Measurements from ENCODE around the gene FYN.
"Not testable (repeated sequence)": the region's sequence is repeated elsewhere in the genome, so short reads cannot be mapped to it uniquely, and the experiment has no call there.

FYN gene

DNA sequence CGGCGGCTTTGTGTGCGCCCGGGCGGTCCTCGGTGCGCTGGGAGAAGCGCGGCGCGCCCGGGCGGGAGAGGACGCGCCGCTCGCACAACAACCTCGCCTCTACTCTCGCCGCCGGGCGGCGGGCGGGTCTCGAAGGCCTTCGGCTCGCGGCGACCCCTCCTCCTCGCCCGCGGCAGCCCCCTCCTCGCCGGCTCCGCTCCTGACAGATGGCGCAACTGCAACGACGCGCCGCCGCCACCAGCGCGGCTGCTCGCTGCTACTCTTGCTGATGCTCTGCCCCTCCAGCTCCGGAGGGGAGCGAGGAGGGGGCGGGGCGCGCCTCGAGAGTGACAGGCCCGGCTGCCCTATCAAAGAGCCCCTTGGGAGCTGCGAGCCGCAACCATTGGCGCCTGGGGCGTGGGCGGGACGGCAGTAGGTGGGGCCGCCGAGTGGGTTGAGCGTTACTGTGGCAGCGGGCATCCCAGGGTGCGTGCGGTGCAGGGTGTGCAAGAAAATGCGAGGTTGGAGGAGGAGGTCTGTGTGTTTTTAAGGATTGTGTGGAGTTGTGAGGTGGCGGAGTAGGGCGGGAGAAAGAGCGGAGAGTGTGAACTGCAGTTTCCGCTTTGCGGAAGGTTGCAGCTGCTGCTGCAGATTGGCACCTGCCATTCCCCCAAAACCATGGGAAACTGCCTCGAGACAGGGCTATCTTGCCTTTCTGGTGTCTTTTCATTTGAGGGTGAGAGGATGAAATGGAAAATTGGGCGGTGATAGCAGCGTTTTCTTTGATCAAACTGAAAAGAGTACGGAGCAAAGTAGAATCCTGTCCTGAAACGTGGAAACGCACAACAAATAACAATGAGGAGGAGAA lies at the start of gene FYN:
FYN (minus strand) TSS at position 275 of the 847 bp plus-strand sequence. CDS start 153,401 bp downstream, outside the sequence.
- Mint-ChIP-seq H3K4me3 (peak within 1 kb of the TSS; percentile 99), H3K27me3 (peaks cover 4% of the 10 kb centered on the region), H3K27ac (peak within 1 kb of the TSS; percentile 96), H3K4me1 (peaks cover 53% of the 10 kb centered on the region), H3K9me3 (no peaks in the 10 kb centered on the region), H3K36me3 (peaks cover 22% of the 10 kb centered on the region)
- DNase-seq: peak; percentile 99
- CTCF ChIA-PET: interaction anchor here (0.9 to 1.7 kb wide), 10 partner anchors 30 to 165 kb away, joined by 3 to 12 read pairs (median 4); no protein-coding TSS in a partner anchor

DNA sequence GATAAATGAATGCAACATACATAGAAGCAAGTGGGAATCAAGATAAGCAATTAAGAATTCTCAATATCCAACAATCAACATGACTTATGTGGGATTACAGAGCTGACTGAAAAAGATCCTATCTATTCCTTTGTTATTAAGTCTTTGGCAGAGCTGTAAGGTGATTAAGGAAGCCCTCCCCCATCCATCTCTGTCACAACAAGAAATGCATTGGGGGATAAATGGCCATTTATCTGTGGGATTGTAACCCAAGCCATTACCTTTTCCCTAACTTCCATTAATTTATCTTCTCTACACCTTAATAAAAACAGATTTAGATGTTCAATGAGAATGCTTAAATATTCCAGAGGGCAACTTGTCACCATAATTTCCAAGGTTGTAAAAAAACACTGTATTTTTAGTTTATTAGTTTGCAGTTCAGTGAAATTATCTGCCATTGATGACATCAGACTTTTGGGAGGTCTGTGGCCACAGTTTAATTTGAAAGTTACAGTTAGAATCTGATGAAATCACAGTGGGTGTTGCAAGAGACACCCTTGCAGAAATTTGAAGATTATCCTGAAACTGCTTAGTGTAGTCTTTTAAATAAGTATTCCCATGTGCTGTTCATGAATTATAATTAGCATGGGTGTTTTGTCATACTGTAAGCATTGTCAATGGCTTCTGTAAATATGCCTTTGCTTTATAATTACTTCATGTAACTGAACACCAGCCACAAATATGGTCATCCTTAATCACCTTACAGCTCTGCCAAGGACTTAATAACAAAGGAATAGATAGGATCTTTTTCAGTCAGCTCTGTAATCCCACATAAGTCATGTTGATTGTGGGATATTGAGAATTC lies 49.4 kb upstream of the FYN start:
- H3K27ac Mint-ChIP-seq: no peak overlapping the region
- no peak for DNase-seq
- no peaks in the 10 kb centered on the region for H3K9me3 Mint-ChIP-seq
- peaks cover 13% of the 10 kb centered on the region for H3K4me1 Mint-ChIP-seq
- H3K27me3 Mint-ChIP-seq: peaks cover 13% of the 10 kb centered on the region
- H3K36me3 Mint-ChIP-seq: peaks cover 1% of the 10 kb centered on the region
- CTCF ChIA-PET: no interaction called here
- no peak overlapping the region for H3K4me3 Mint-ChIP-seq

DNA sequence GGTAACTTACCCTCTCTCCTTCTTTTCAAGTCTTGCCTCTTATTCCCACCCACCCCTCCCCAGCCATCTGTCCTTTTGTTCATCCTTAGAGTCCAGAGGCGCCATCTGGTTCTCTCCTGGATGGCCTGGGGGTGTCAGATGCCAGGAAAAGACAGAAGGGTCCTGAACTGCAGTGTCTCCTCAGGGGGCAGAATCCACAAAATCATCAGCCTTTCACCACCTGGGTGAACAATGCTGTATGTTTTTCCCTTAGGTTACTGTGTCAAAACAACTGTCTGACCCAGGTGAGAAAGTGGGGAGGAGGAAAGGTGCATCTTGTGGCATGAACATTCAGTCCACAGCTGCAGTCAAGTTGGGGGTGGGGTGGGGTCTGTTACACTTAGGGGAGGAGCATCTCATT lies 47.9 kb upstream of the FYN start:
- no peak for DNase-seq
- Mint-ChIP-seq H3K36me3 (peaks cover 1% of the 10 kb centered on the region), H3K27ac (no peak overlapping the region), H3K9me3 (no peaks in the 10 kb centered on the region), H3K4me3 (no peak overlapping the region), H3K4me1 (peaks cover 13% of the 10 kb centered on the region), H3K27me3 (peaks cover 13% of the 10 kb centered on the region)
- CTCF ChIA-PET: interaction anchor here (0.6 kb wide), 1 partner anchor 198 kb away, joined by 3 read pairs; no protein-coding TSS in a partner anchor

DNA sequence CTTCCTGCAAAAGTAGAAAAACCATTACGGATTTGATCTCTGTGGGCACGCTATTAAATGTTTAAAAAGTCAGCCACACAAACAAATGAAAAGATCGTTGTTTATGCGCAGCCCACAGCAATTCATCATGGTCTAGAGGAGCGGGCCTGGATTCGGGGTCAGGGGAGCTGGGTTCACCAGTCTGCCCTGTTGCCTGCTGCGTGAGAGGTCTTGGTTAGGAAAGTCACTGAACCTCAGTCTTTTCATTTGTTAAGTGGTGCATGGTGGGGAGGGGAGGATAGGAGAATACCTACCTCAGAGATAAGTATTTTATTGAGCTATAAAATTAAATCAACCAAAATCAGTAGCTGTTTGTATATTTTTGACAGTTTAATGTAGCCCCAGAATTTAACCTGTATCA lies 47.3 kb upstream of the FYN start:
- CTCF ChIA-PET: interaction anchor here (0.6 kb wide), 1 partner anchor 198 kb away, joined by 3 read pairs; no protein-coding TSS in a partner anchor
- Mint-ChIP-seq H3K9me3 (no peaks in the 10 kb centered on the region), H3K36me3 (peaks cover 1% of the 10 kb centered on the region), H3K4me1 (peaks cover 13% of the 10 kb centered on the region), H3K4me3 (no peak overlapping the region), H3K27me3 (peaks cover 13% of the 10 kb centered on the region), H3K27ac (no peak overlapping the region)
- DNase-seq: no peak

DNA sequence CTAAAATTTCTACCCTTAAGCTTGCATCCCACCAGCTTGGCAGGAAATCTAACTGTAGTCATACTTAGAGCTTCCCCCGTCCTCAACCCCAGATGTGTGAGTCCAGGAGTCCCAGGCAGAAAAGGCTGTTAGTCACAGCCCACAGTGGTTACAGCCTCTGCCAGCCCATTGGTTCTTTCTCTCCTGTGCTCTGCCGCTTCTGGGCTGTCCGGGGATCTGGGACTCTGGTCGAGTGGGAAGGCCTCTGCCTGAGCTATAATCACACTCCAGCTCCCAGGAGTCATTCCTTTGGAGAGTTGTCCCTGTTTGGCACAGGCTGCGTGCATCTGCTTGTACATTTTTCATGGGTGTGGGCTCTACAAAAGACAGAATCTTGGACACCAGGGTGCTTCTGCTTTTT lies 45.6 kb upstream of the FYN start:
- H3K27me3 Mint-ChIP-seq: peaks cover 16% of the 10 kb centered on the region
- H3K27ac Mint-ChIP-seq: no peak overlapping the region
- no peak for DNase-seq
- H3K36me3 Mint-ChIP-seq: no peaks in the 10 kb centered on the region
- CTCF ChIA-PET: interaction anchor here (1.4 kb wide), 1 partner anchor 10 kb away, joined by 3 read pairs; no protein-coding TSS in a partner anchor
- H3K4me1 Mint-ChIP-seq: peaks cover 7% of the 10 kb centered on the region
- no peak overlapping the region for H3K4me3 Mint-ChIP-seq
- H3K9me3 Mint-ChIP-seq: no peaks in the 10 kb centered on the region

DNA sequence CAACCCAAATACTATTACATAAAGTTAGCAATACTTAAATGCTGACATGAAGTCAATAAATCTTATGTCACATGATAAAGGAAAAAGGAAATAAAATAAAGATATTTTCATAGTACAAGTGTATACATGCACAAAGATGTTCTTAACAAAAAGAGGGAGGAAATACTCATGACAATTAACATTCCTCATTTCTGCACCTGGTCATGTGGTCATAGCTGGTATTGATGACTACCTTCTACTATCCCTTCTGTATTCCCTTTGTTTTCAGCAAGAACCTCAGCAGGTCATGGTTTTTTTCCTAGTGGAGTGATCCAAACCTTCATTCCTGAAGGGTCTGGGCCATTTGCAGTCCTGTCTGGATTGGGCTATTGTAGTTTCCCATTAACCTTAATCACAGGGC lies 43.5 kb upstream of the FYN start:
- Mint-ChIP-seq H3K27me3 (peaks cover 16% of the 10 kb centered on the region), H3K4me1 (no peaks in the 10 kb centered on the region), H3K4me3 (no peak overlapping the region), H3K36me3 (no peaks in the 10 kb centered on the region), H3K9me3 (no peaks in the 10 kb centered on the region), H3K27ac (no peak overlapping the region)
- CTCF ChIA-PET: no interaction called here
- DNase-seq: no peak

DNA sequence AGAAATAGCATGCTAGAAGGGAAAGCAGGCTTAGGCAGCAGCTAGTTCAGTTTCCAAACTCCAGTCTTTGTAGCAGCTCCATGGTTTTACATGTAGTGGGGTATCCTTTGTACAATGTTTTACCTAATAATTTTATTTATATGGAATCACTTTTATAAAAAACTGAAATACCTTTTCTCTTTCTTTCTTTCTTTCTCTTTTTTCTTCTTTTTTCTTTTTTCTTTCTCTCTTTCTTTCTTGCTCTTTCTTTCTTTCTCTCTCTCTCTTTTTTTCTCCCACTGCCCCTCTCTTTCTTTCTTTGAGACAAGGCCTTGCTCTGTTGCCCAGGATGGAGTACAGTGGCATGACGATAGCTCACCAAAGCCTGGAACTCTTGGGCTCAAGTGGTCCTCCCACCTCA lies 41.4 kb upstream of the FYN start:
- Mint-ChIP-seq H3K9me3 (no peaks in the 10 kb centered on the region), H3K4me3 (no peak overlapping the region), H3K36me3 (no peaks in the 10 kb centered on the region), H3K4me1 (no peaks in the 10 kb centered on the region), H3K27me3 (peaks cover 13% of the 10 kb centered on the region), H3K27ac (no peak overlapping the region)
- no peak for DNase-seq
- CTCF ChIA-PET: no interaction called here

DNA sequence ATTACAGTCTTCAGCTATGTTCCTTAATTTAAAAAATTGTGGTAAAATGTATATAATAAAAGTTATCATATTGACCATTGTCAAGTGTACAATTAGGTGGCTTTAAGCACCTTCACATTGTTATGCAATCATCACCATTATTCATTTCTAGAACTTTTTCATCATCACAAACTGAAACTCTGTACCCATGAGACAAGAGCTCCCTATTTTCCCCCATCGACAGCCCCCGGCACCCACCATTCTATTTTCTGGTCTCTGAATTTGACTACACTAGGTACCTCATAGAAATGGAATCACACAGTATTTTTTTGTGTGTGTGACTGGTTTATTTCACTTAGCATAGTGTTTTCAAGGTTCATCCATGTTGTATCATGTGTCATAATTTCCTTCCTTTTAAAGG lies 39.7 kb upstream of the FYN start:
- no peak for DNase-seq
- Mint-ChIP-seq H3K4me1 (no peaks in the 10 kb centered on the region), H3K27me3 (peaks cover 3% of the 10 kb centered on the region), H3K27ac (no peak overlapping the region), H3K4me3 (no peak overlapping the region), H3K36me3 (no peaks in the 10 kb centered on the region), H3K9me3 (no peaks in the 10 kb centered on the region)
- CTCF ChIA-PET: no interaction called here

DNA sequence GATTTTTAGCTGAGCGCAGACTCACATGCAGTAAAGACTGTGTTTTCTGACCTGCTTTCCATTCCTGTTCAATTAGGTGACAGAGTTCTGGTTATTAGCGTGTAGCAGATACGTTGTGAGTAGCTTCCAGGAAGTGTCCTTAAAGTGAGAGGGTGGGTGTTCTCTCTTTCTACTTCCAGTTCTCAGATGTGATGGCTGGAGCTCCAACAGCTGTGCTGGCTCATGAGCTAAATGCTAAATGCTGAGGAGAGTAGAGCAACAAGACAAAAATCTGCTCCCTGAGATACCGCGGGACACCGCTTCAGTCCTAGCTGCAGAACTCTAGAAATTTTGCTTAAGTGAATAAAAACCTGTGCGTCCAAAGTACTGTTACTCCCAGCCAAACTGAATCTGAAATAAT lies 38.2 kb upstream of the FYN start:
- Mint-ChIP-seq H3K27ac (no peak overlapping the region), H3K36me3 (no peaks in the 10 kb centered on the region)
- CTCF ChIA-PET: no interaction called here

DNA sequence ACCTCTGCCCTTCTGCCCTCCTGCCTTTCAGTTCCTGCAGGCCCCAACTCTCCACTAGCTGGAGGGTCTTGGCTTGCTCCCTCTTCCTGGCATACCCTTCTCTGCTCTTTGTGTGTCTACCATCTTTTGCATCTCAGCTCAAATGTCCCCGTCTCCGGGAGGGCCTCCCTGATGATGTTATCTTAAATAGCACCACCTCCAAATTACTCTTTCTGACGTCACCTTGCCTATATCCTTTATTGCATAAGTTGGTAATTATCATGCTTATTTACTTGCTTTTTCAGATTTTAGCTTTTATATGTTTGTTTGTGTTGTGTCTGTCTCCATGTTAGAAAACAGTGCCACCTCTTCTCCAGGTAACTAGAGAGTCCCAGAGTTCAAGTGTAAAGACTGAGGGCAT lies 36.0 kb upstream of the FYN start:
- Mint-ChIP-seq H3K36me3 (no peaks in the 10 kb centered on the region), H3K9me3 (no peaks in the 10 kb centered on the region), H3K27ac (no peak overlapping the region), H3K4me1 (no peaks in the 10 kb centered on the region), H3K27me3 (peaks cover 3% of the 10 kb centered on the region), H3K4me3 (no peak overlapping the region)
- CTCF ChIA-PET: no interaction called here
- DNase-seq: no peak

More for the DNA sequence above, 38.2 kb upstream of the FYN start:
- no peaks in the 10 kb centered on the region for H3K9me3 Mint-ChIP-seq
- no peak overlapping the region for H3K4me3 Mint-ChIP-seq
- peaks cover 6% of the 10 kb centered on the region for H3K27me3 Mint-ChIP-seq
- DNase-seq: no peak
- H3K4me1 Mint-ChIP-seq: no peaks in the 10 kb centered on the region

DNA sequence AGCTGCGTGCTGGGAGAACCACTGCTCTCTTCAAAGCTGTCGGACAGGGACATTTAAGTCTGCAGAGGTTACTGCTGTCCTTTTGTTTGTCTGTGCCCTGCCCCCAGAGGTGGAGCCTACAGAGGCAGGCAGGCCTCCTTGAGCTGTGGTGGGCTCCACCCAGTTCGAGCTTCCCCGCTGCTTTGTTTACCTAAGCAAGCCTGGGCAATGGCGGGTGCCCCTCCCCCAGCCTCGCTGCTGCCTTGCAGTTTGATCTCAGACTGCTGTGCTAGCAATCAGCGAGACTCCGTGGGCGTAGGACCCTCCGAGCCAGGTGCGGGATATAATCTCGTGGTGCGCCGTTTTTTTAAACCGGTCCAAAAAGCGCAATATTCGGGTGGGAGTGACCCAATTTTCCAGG lies 35.1 kb upstream of the FYN start:
- H3K4me1 Mint-ChIP-seq, H3K27me3 Mint-ChIP-seq, H3K9me3 Mint-ChIP-seq, H3K4me3 Mint-ChIP-seq, CTCF ChIA-PET, DNase-seq, H3K27ac Mint-ChIP-seq, H3K36me3 Mint-ChIP-seq: not testable (repeated sequence)

DNA sequence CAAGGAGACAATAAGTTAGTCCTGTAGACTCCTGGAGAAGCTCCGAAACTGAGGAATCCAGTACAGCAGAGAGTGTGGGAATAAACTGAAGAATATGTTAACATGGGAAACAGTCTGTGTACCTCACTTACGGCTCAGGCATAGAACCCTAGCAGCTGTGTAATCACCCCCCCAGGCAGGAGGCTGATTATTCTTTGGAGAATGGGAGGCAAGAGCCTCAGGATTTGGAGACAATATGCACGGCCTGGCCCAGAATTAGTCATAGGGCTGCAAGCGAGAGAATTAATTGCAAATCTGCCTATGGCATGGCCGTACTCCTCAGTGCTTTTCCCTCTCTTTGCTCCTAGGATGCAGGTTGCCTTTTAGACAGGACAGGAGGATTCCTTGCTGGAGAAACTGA lies 27.5 kb upstream of the FYN start:
- H3K27me3 Mint-ChIP-seq: no peaks in the 10 kb centered on the region
- no peaks in the 10 kb centered on the region for H3K4me1 Mint-ChIP-seq
- H3K9me3 Mint-ChIP-seq: no peaks in the 10 kb centered on the region
- CTCF ChIA-PET: no interaction called here
- DNase-seq: no peak
- H3K36me3 Mint-ChIP-seq: peaks cover 3% of the 10 kb centered on the region
- no peak overlapping the region for H3K4me3 Mint-ChIP-seq
- no peak overlapping the region for H3K27ac Mint-ChIP-seq

DNA sequence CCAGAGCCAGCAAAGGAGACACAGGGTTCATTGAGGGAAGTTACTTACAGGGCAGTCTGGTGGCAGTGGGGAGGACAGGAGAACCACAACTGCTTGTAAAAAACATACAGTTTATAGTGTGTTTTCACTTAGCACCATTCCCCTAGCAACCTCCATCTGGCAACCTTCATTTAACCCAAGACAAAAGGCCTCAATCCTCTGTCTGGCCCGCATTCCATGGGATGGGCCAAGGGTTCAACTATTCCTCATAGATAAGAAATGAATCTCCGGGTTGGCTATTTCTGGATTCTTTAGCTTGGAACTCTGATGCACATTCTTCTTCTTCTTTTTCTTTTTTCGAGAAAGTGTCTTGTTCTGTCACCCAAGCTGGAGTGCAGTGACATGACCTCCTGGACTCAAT lies 26.3 kb upstream of the FYN start:
- Mint-ChIP-seq H3K27me3 (no peaks in the 10 kb centered on the region), H3K4me3 (no peak overlapping the region), H3K36me3 (peaks cover 3% of the 10 kb centered on the region), H3K4me1 (no peaks in the 10 kb centered on the region), H3K27ac (no peak overlapping the region), H3K9me3 (no peaks in the 10 kb centered on the region)
- DNase-seq: no peak
- CTCF ChIA-PET: no interaction called here

DNA sequence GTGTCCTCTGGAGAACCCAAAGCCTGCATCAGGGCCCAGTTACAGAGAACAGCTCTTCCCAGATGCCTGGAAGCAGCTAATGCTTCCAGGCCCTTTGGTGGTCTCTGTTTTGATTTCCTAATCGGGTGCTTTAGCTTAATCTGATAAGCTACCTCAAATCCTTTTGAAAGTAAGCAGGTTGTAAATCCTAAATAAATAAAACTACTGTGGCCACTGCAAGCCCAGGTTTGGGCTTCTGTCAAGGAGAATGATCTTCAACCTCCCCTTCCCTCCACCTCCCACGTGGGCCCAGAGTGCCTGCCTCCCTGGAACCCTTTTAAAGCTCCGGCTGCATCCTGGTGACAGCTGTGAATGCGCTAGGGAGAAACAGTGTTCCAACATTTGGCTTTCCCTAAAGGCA lies 25.2 kb upstream of the FYN start:
- no peak overlapping the region for H3K27ac Mint-ChIP-seq
- no peak for DNase-seq
- H3K9me3 Mint-ChIP-seq: no peaks in the 10 kb centered on the region
- H3K36me3 Mint-ChIP-seq: peaks cover 3% of the 10 kb centered on the region
- no peaks in the 10 kb centered on the region for H3K4me1 Mint-ChIP-seq
- H3K27me3 Mint-ChIP-seq: no peaks in the 10 kb centered on the region
- CTCF ChIA-PET: no interaction called here
- no peak overlapping the region for H3K4me3 Mint-ChIP-seq

DNA sequence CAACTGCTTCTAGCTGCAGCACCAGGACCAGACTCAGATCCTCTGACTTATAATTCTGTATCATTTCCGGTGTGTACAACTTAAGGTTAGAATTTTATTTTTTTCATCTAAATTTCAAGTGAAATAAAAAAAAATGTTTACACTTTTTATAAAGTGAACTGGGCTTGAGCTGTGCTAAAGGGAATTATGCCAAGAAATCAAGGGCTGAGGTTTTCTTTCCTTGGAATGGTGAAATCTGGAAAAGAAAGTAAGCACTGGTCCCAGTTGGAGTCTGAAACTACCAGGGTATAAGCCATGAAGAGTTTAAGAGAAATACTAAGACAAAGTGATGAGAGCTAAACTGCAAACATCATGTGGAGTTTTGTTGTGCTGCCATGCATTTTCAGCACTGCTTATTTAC lies 21.7 kb upstream of the FYN start:
- H3K27ac Mint-ChIP-seq: no peak overlapping the region
- no peak for DNase-seq
- CTCF ChIA-PET: no interaction called here
- no peak overlapping the region for H3K4me3 Mint-ChIP-seq
- no peaks in the 10 kb centered on the region for H3K36me3 Mint-ChIP-seq
- no peaks in the 10 kb centered on the region for H3K27me3 Mint-ChIP-seq
- H3K4me1 Mint-ChIP-seq: no peaks in the 10 kb centered on the region
- no peaks in the 10 kb centered on the region for H3K9me3 Mint-ChIP-seq
